SK-N-SH (cell line): ENCODE results near the gene KRT6A. TPM values are rescaled to one million over a fixed set of nuclear protein-coding genes. Genes with fewer than 3 reads are reported as not detected.

Experiments
- CTCF ChIA-PET: fragments of 300-600, 350-600 bp; formaldehyde crosslinking; extraction: SDS; loops from one replicate; lab custom pipeline; 2021; lab: Yijun Ruan, JAX
- POLR2A ChIA-PET: fragments of 350-600 bp; sonication (Branson Sonifier 250); formaldehyde crosslinking; extraction: SDS; loops from one replicate; lab custom pipeline; 2020; ENCODE audit warnings: antibody characterized with exemption, inconsistent platforms; lab: Yijun Ruan, JAX
- DNase-seq: peaks from one replicate; pipeline ENCODE4 v3.0.0; 2012
- H2AFZ ChIP-seq: fragments of 200-600 bp; sonication (generic); 2 replicates; pipeline ENCODE4 v1.8.1; 2016; ENCODE audit warnings: antibody characterized with exemption, mild to moderate bottlenecking, low read depth
- H3F3A ChIP-seq: fragments of 200-600 bp; sonication (generic); replicated peaks from 2 replicates; pipeline ENCODE3; 2016; ENCODE audit warnings: antibody characterized with exemption, mild to moderate bottlenecking; ENCODE audit not compliant: insufficient read depth
- H3K27ac ChIP-seq, 2 experiments: fragments of 200-500 bp in 1 of 2; fragments of 200-600 bp in 1 of 2; sonication (Bioruptor generic) in 1 of 2; sonication (generic), shearing (Covaris generic) in 1 of 2; 2 replicates each; pipeline versions ENCODE4 v1.5.1 to v1.6.1; 2014 to 2016; ENCODE audit warnings: low read depth in 2 of 2, inconsistent platforms in 1 of 2, low read length in 1 of 2, mild to moderate bottlenecking in 1 of 2, mixed read lengths in 1 of 2
- H3K27me3 ChIP-seq: fragments of 200-600 bp; sonication (generic), shearing (Covaris generic); 2 replicates; pipeline ENCODE4 v1.6.1; 2016; ENCODE audit warnings: mixed run types; ENCODE audit not compliant: insufficient read depth
- H3K36me3 ChIP-seq, 2 experiments: fragments of 200-500 bp in 1 of 2; fragments of 200-600 bp in 1 of 2; sonication (Bioruptor generic) in 1 of 2; sonication (generic) in 1 of 2; replicated peaks in 1 of 2; 2 replicates each; pipeline versions ENCODE3 to v1.5.1; 2014 to 2016; ENCODE audit warnings: low read length in 1 of 2, mild to moderate bottlenecking in 1 of 2; ENCODE audit not compliant: insufficient read depth in 2 of 2, control insufficient read depth in 1 of 2
- H3K4me1 ChIP-seq, 2 experiments: fragments of 200-500 bp in 1 of 2; fragments of 200-600 bp in 1 of 2; sonication (Bioruptor generic) in 1 of 2; sonication (generic), shearing (Covaris generic) in 1 of 2; 2 replicates each; pipeline versions ENCODE4 v1.5.1 to v1.6.1; 2014 to 2016; ENCODE audit warnings: low read depth in 1 of 2, low read length in 1 of 2, mixed run types in 1 of 2; ENCODE audit not compliant: insufficient read depth in 2 of 2, control insufficient read depth in 1 of 2
- H3K4me2 ChIP-seq: fragments of 200-600 bp; sonication (generic), shearing (Covaris generic); 2 replicates; pipeline ENCODE4 v1.6.1; 2017; ENCODE audit warnings: mixed run types
- H3K4me3 ChIP-seq, 2 experiments: fragments of 200-500 bp in 1 of 2; fragments of 200-600 bp in 1 of 2; sonication (Bioruptor generic) in 1 of 2; sonication (generic), shearing (Covaris generic) in 1 of 2; 2 replicates each; pipeline versions ENCODE4 v1.5.1 to v1.8.1; 2014 to 2016; ENCODE audit warnings: low read depth in 2 of 2, inconsistent platforms in 1 of 2, low read length in 1 of 2, mild to moderate bottlenecking in 1 of 2, mixed read lengths in 1 of 2, moderate library complexity in 1 of 2
- H3K79me2 ChIP-seq: fragments of 200-600 bp; sonication (generic); 2 replicates; pipeline ENCODE4 v1.8.1; 2017; ENCODE audit warnings: mild to moderate bottlenecking; ENCODE audit not compliant: insufficient read depth
- H3K9ac ChIP-seq: fragments of 200-600 bp; sonication (generic); 2 replicates; pipeline ENCODE4 v1.6.1; 2017; ENCODE audit warnings: mixed run types
- H3K9me2 ChIP-seq: fragments of 200-600 bp; sonication (generic); 2 replicates; pipeline ENCODE4 v1.6.1; 2017; ENCODE audit warnings: mixed run types
- H3K9me3 ChIP-seq: fragments of 200-600 bp; sonication (generic); 2 replicates; pipeline ENCODE4 v1.6.1; 2017; ENCODE audit warnings: mixed run types, mild to moderate bottlenecking, moderate library complexity
- H4K20me1 ChIP-seq: fragments of 200-600 bp; sonication (generic); 2 replicates; pipeline ENCODE4 v1.6.1; 2017; ENCODE audit warnings: mild to moderate bottlenecking, mixed run types; ENCODE audit not compliant: insufficient read depth
- CTCF ChIP-seq: fragments of 200-600 bp; sonication (generic); IDR thresholded peaks from 2 replicates; pipeline ENCODE4 v1.6.1; 2017; ENCODE audit warnings: antibody characterized with exemption, mild to moderate bottlenecking, moderate library complexity
- EP300 ChIP-seq, 2 experiments: IDR thresholded peaks; 2 replicates each; pipeline versions ENCODE4 v1.4.0 to v1.6.1; 2012; ENCODE audit warnings: borderline replicate concordance in 1 of 2, low read depth in 1 of 2, low read length in 1 of 2
- FOSL2 ChIP-seq: IDR thresholded peaks from 2 replicates; pipeline ENCODE4 v1.4.0; 2012; ENCODE audit warnings: low read depth, mild to moderate bottlenecking, moderate library complexity, borderline replicate concordance
- FOXJ3 ChIP-seq: sonication (generic); formaldehyde crosslinking; IDR thresholded peaks from 2 replicates; pipeline ENCODE4 v1.5.1; 2020; ENCODE audit warnings: mild to moderate bottlenecking, missing genetic modification reagents
- FOXM1 ChIP-seq: IDR thresholded peaks from 2 replicates; pipeline ENCODE4 v1.4.0; 2012; ENCODE audit warnings: low read depth, mild to moderate bottlenecking
- IRF3 ChIP-seq: fragments of 150-350 bp; IDR thresholded peaks from 2 replicates; pipeline ENCODE4 v1.6.1; 2016; ENCODE audit warnings: mild to moderate bottlenecking, low read depth, low read length
- JUND ChIP-seq: IDR thresholded peaks from 2 replicates; pipeline ENCODE4 v1.4.0; 2012
- MAX ChIP-seq: IDR thresholded peaks from 2 replicates; pipeline ENCODE4 v1.4.0; 2012; ENCODE audit warnings: low read depth
- MXI1 ChIP-seq: IDR thresholded peaks from 2 replicates; pipeline ENCODE4 v1.6.1; 2012; ENCODE audit warnings: mild to moderate bottlenecking, low read depth, low read length, improper control_type of control experiment
- NFIC ChIP-seq: IDR thresholded peaks from 2 replicates; pipeline ENCODE4 v1.4.0; 2012; ENCODE audit warnings: borderline replicate concordance
- PBX3 ChIP-seq: IDR thresholded peaks from 2 replicates; pipeline ENCODE4; 2012
- POLR2AphosphoS5 ChIP-seq: IDR thresholded peaks from 2 replicates; pipeline ENCODE4 v1.6.1; 2012; ENCODE audit warnings: low read depth, low read length
- RAD21 ChIP-seq: IDR thresholded peaks from 2 replicates; pipeline ENCODE4 v1.6.1; 2012; ENCODE audit warnings: mild to moderate bottlenecking, low read length
- RCOR1 ChIP-seq: fragments of 150-350 bp; IDR thresholded peaks from 2 replicates; pipeline ENCODE4 v1.6.1; 2017; ENCODE audit warnings: antibody characterized with exemption, low read length
- REST ChIP-seq: IDR thresholded peaks from 2 replicates; pipeline ENCODE4 v1.6.1; 2012; ENCODE audit warnings: mild to moderate bottlenecking, low read depth, low read length, moderate library complexity
- RFX5 ChIP-seq: IDR thresholded peaks from 2 replicates; pipeline ENCODE4 v1.6.1; 2012; ENCODE audit warnings: mild to moderate bottlenecking, improper control_type of control experiment, low read length
- SIN3A ChIP-seq: IDR thresholded peaks from 2 replicates; pipeline ENCODE4 v1.6.1; 2012; ENCODE audit warnings: low read depth, mild to moderate bottlenecking, low read length, moderate library complexity, borderline replicate concordance
- TAF1 ChIP-seq: IDR thresholded peaks from 2 replicates; pipeline ENCODE4 v1.6.1; 2012; ENCODE audit warnings: low read depth, mild to moderate bottlenecking, low read length, moderate library complexity, borderline replicate concordance
- USF2 ChIP-seq: fragments of 150-350 bp; IDR thresholded peaks from 2 replicates; pipeline ENCODE4 v1.6.1; 2017; ENCODE audit warnings: antibody characterized with exemption, low read length, low read depth, borderline replicate concordance
- WGBS: methylation state at CpG from one replicate; pipeline ENCODE4 v1.1.6; 2017; ENCODE audit warnings: low lambda C conversion rate; 5-methylcytosine and 5-hydroxymethylcytosine counted together
- polyA plus RNA-seq, 3 experiments: library from polyadenylated mRNA; depleted of rRNA; stranded (reverse); fragments of >200 nt; gene quantifications; 2 replicates each; pipeline ENCODE4 v1.2.3, GENCODE V29; 2012

Gene KRT6A
- polyA plus RNA-seq, 1 of the 3 experiments (the other 2 are of a cell fraction) = not detected

GRCh38 chr12:52531566-52532300 lies 38.7 kb upstream of the KRT6A start (continued):
- TF ChIP-seq IRF3 (no peak), JUND (no peak), MAX (no peak), PBX3 (no peak), POLR2AphosphoS5 (no peak), TAF1 (no peak), CTCF (no peak), FOSL2 (no peak), FOXJ3 (CRISPR knock-in tag) (no peak)
- TF ChIP-seq, all 33 proteins: peak for 0

GRCh38 chr12:52530905-52531304 lies 37.8 kb upstream of the KRT6A start:
- no peaks in the 10 kb centered on the region for H3F3A ChIP-seq
- no peak overlapping the region for H3K4me2 ChIP-seq
- no peak overlapping the region for H2AFZ ChIP-seq
- CTCF ChIA-PET = interaction anchor here (1.3 kb wide), 1 partner anchor 15 kb away, joined by 3 read pairs; no protein-coding TSS in a partner anchor
- H3K36me3 ChIP-seq = no peaks in the 10 kb centered on the region
- WGBS = 30% methylated on average over 2 of the region's 2 CpGs
- H3K9me3 ChIP-seq = no peaks in the 10 kb centered on the region
- no peak for DNase-seq
- no peak overlapping the region for H3K9ac ChIP-seq
- POLR2A ChIA-PET = no interaction called here
- H3K4me3 ChIP-seq = no peak overlapping the region
- no peaks in the 10 kb centered on the region for H3K79me2 ChIP-seq
- no peaks in the 10 kb centered on the region for H4K20me1 ChIP-seq
- no peaks in the 10 kb centered on the region for H3K9me2 ChIP-seq
- H3K4me1 ChIP-seq = no peaks in the 10 kb centered on the region
- H3K27ac ChIP-seq = no peak overlapping the region
- peaks cover 27% of the 10 kb centered on the region; the same call in 1 of the 2 replicates for H3K27me3 ChIP-seq
- TF ChIP-seq FOXM1 (no peak), REST (no peak), USF2 (no peak), RAD21 (no peak), RFX5 (no peak), SIN3A (no peak), RCOR1 (no peak), MXI1 (no peak), NFIC (no peak), EP300 (IDR thresholded peaks at IDR 0.05; ENCODE audit: borderline replicate concordance in 1 of 2, low read depth in 1 of 2, low read length in 1 of 2) (no peak), TAF1 (no peak), MAX (no peak)
